ENCODE results near the gene KDM4C. TPM values are rescaled to one million over a fixed set of nuclear protein-coding genes. Genes with fewer than 3 reads are reported as not detected.

Gene KDM4C
- total RNA-seq, 2 donors from 2014 or later, result 26.1 to 47.8 TPM

- no peak for TF ChIP-seq CTCF (IDR thresholded peaks at IDR 0.05)
- ATAC-seq (ENCODE audit: insufficient number of reproducible peaks, low FRiP score, low read depth) (no peak), DNase-seq (ENCODE audit: low spot score) (no peak)
- H3K27ac ChIP-seq, result no peak overlapping the region
- H3K4me1 ChIP-seq (ENCODE audit: control insufficient read depth in 1 of 2, low read depth in 2 of 2), result peaks cover 0 to 13% of the 10 kb centered on the region in 2 donors
- no peaks in the 10 kb centered on the region for H3K27me3 ChIP-seq (replicated peaks; ENCODE audit: insufficient read depth)
- H3K9me3 ChIP-seq, result no peaks in the 10 kb centered on the region
- H3K4me3 ChIP-seq, result no peak overlapping the region
- no peaks in the 10 kb centered on the region for H3K36me3 ChIP-seq
Observed at GRCh38 chr9:7095058-7095457, 337.3 kb downstream of the KDM4C start.

- no peak for DNase-seq (ENCODE audit: low spot score)
- no peaks in the 10 kb centered on the region for H3K27me3 ChIP-seq (replicated peaks; ENCODE audit: insufficient read depth)
- no peak overlapping the region for H3K4me3 ChIP-seq
- peaks cover 0 to 11% of the 10 kb centered on the region in 2 donors for H3K4me1 ChIP-seq (ENCODE audit: control insufficient read depth in 1 of 2, low read depth in 2 of 2)
- no peak for TF ChIP-seq CTCF (IDR thresholded peaks at IDR 0.05)
- no peaks in the 10 kb centered on the region for H3K9me3 ChIP-seq
- H3K27ac ChIP-seq, result no peak overlapping the region
- no peaks in the 10 kb centered on the region for H3K36me3 ChIP-seq
- no peak for ATAC-seq (ENCODE audit: insufficient number of reproducible peaks, low FRiP score, low read depth)
Observed at GRCh38 chr9:7097040-7097715, 339.4 kb downstream of the KDM4C start.

- ATAC-seq (ENCODE audit: insufficient number of reproducible peaks, low FRiP score, low read depth), result no peak
- Histone ChIP-seq H3K4me1 (ENCODE audit: control insufficient read depth in 1 of 2, low read depth in 2 of 2) (peaks cover 0 to 11% of the 10 kb centered on the region in 2 donors), H3K9me3 (no peaks in the 10 kb centered on the region), H3K27me3 (replicated peaks; ENCODE audit: insufficient read depth) (no peaks in the 10 kb centered on the region), H3K36me3 (no peaks in the 10 kb centered on the region), H3K4me3 (no peak overlapping the region), H3K27ac (no peak overlapping the region)
- no peak for TF ChIP-seq CTCF (IDR thresholded peaks at IDR 0.05)
- DNase-seq (ENCODE audit: low spot score), result no peak
Observed at GRCh38 chr9:7097785-7098752, 340.3 kb downstream of the KDM4C start.

GRCh38 chr9:7103367-7103766 is 345.6 kb downstream of the KDM4C start:
- peaks cover 3% of the 10 kb centered on the region for H3K36me3 ChIP-seq
- H3K27me3 ChIP-seq (replicated peaks; ENCODE audit: insufficient read depth), result no peaks in the 10 kb centered on the region
- DNase-seq (ENCODE audit: low spot score), result no peak
- ATAC-seq (ENCODE audit: insufficient number of reproducible peaks, low FRiP score, low read depth), result no peak
- H3K4me1 ChIP-seq (ENCODE audit: control insufficient read depth in 1 of 2, low read depth in 2 of 2), result no peaks in the 10 kb centered on the region
- H3K27ac ChIP-seq, result no peak overlapping the region
- no peak for TF ChIP-seq CTCF (IDR thresholded peaks at IDR 0.05)
- H3K4me3 ChIP-seq, result no peak overlapping the region
- no peaks in the 10 kb centered on the region for H3K9me3 ChIP-seq

- no peaks in the 10 kb centered on the region for H3K27me3 ChIP-seq (replicated peaks; ENCODE audit: insufficient read depth)
- TF ChIP-seq CTCF (IDR thresholded peaks at IDR 0.05), result no peak
- no peak overlapping the region for H3K4me3 ChIP-seq
- DNase-seq (ENCODE audit: low spot score), result no peak
- ATAC-seq (ENCODE audit: insufficient number of reproducible peaks, low FRiP score, low read depth), result no peak
- H3K36me3 ChIP-seq, result peaks cover 3% of the 10 kb centered on the region
- no peaks in the 10 kb centered on the region for H3K4me1 ChIP-seq (ENCODE audit: control insufficient read depth in 1 of 2, low read depth in 2 of 2)
- H3K27ac ChIP-seq, result no peak overlapping the region
- no peaks in the 10 kb centered on the region for H3K9me3 ChIP-seq
Observed at GRCh38 chr9:7103771-7104170, 346.0 kb downstream of the KDM4C start.

Data from thoracic aorta (tissue), 2 donors.